Stimulated activated CD4-positive, alpha-beta T cell treated with anti-CD3 and anti-CD28 coated beads, Interleukin-2, amount 100 ng/mL, for 48 hours (primary cell): ENCODE measurements around the gene CEACAM4.
A peak's percentile ranks its signal among the peaks of the same experiment; 100 is the strongest.
"Not testable (repeated sequence)": the region's sequence is repeated elsewhere in the genome, so short reads cannot be mapped to it uniquely, and the experiment has no call there.

ENCODE experiments used
- DNase-seq, 2 donors: peaks; one replicate each; pipeline ENCODE4 v3.0.0-alpha.2; 2020

Gene CEACAM4

GRCh38 chr19:41582577-41583182 lies 44.2 kb downstream of the CEACAM4 start:
- not testable (repeated sequence) for DNase-seq

- DNase-seq = not testable (repeated sequence)
Measured at GRCh38 chr19:41581068-41581467, 45.8 kb downstream of the CEACAM4 start.

GRCh38 chr19:41578886-41579285 lies 48.0 kb downstream of the CEACAM4 start:
- no peak for DNase-seq

GRCh38 chr19:41577833-41578232 lies 49.0 kb downstream of the CEACAM4 start:
- no peak for DNase-seq

GRCh38 chr19:41577144-41577830 lies 49.6 kb downstream of the CEACAM4 start:
- no peak for DNase-seq

- DNase-seq = peak in 1 of 2 donors; percentile 34
Measured at GRCh38 chr19:41575998-41576397, 50.9 kb downstream of the CEACAM4 start, which contains the start of gene CEACAM21. Gene CEACAM21 (plus strand): TSS chr19:41576166. CDS start chr19:41576275, 109 bp downstream.

GRCh38 chr19:41570639-41571112 lies 56.2 kb downstream of the CEACAM4 start:
- DNase-seq = peak; percentile 81 to 88

GRCh38 chr19:41570179-41570578 lies 56.7 kb downstream of the CEACAM4 start:
- no peak for DNase-seq

- no peak for DNase-seq
Measured at GRCh38 chr19:41569481-41570150, 57.3 kb downstream of the CEACAM4 start.
